Activated naive CD8-positive, alpha-beta T cell (primary cell): ENCODE results near the gene INPP5E.
"Not testable (repeated sequence)": the region's sequence is repeated elsewhere in the genome, so short reads cannot be mapped to it uniquely, and the experiment has no call there.

Source experiments
- H3K27ac Mint-ChIP-seq: one replicate; pipeline ENCODE4 v1.8.0; 2021; ENCODE audit warnings: mixed read lengths
- H3K27me3 Mint-ChIP-seq: one replicate; pipeline ENCODE4 v1.8.0; 2021; ENCODE audit warnings: mixed read lengths
- H3K36me3 Mint-ChIP-seq: one replicate; pipeline ENCODE4 v1.8.0; 2021; ENCODE audit warnings: mixed read lengths
- H3K4me1 Mint-ChIP-seq: one replicate; pipeline ENCODE4 v1.8.0; 2021; ENCODE audit warnings: low read depth, mixed read lengths
- H3K4me3 Mint-ChIP-seq: one replicate; pipeline ENCODE4 v1.8.0; 2021; ENCODE audit warnings: mild to moderate bottlenecking, mixed read lengths
- H3K9me3 Mint-ChIP-seq: one replicate; pipeline ENCODE4 v1.8.0; 2021; ENCODE audit warnings: low read depth, mixed read lengths

Gene INPP5E

DNA sequence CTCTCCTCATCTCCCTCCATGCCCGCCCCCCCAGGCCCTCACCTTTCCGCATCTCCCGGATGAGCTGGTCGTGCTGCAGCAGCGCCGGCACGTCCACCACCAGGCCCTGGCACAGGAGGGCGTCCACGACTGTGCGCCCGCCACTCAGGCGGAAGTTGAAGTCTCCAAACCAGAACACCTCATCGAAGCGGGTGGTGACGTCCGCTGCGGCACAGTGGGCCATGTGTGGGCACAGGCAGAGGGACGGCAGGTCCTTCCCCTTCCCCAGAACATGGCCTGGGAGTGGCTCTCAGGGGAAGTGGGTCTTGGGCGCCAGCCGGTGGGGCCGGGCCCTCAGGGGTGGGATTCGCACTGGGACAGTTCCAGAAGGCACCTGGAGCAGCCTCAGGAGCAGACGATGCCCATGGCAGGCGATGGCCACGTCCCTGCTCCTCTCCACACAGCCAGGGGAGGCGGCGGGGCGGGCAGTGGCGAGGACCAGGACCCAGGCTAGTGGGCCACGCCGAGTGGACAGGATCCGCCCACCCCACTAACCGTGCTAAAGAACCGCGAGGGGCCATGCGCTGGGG is 7.8 kb downstream of the INPP5E start:
- Mint-ChIP-seq H3K4me3 (no peak overlapping the region), H3K4me1 (peaks cover 10% of the 10 kb centered on the region), H3K9me3 (no peaks in the 10 kb centered on the region), H3K27ac (no peak overlapping the region), H3K36me3 (no peaks in the 10 kb centered on the region), H3K27me3 (no peaks in the 10 kb centered on the region)

DNA sequence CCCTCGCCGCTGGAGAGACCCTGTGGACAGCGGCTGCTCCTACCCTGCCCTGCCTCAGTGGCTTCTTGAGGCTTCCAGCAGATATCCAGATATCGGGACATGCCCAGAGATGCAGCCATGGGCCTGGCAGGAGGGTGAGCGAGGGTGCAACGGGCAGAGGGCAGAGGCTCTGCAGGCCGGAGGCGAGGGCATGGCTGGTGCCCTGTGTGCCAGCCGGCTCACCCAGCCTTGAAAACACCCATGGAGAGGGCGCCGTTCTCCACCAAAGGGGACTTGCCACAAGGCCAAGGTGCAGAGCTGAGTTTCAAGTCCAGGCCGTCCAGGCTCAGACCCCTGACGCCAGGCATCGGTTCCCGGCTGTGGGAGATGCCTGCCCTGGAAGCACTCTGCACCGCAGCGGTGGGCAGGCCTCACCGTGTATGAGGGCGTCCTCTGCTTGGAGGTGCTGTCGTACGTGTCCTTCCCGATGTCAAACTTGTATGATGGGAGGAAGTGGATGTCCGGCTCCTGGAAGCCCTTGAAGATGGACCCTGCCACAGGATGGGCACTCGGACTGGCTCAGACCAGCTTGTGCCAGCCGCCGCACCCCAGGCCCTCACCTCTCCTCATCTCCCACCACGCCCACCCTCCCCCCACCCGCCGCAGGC is 8.9 kb downstream of the INPP5E start:
- Mint-ChIP-seq H3K4me3 (no peak overlapping the region), H3K27me3 (no peaks in the 10 kb centered on the region), H3K36me3 (no peaks in the 10 kb centered on the region), H3K4me1 (peaks cover 2% of the 10 kb centered on the region), H3K9me3 (no peaks in the 10 kb centered on the region), H3K27ac (no peak overlapping the region)

DNA sequence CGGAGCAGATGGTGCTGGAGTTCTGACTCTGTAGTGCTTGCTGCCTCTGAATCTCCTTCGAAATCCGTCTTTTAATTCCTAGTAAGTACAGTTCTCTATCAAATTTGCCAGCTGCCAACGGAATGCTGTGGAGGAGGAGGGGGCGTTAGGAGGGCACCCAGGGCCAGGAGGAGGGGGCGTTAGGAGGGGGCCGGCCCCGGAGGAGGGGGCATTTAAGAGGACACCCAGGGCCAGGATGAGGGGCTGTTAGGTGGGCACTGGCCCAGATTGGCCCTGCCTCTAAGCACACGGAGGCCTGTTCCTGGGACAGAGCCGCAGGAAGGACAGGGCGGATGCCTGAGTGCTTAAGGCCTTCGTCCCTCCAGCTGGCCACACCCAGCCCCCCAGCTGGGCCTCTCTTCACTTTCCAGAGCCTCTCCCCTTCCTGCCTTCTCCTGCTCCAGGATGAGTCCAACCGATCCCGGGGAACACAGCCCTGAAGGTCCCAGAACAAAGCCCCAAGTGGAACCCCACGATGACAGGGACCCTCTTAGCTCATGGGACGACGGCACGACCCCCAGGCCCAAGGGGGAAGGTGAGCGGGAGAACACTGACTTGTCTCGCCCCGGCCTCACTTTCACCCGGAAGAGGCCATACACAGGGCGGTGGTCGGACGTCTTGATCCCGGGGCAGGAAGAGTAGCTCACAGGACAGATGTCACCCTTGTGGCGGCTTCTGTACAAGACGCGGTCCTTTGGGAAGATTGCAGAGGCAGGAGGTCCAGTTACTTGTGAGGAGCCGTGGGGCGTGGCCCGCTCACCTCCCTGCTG is 9.8 kb downstream of the INPP5E start:
- H3K9me3 Mint-ChIP-seq, result no peaks in the 10 kb centered on the region
- H3K27me3 Mint-ChIP-seq, result no peaks in the 10 kb centered on the region
- H3K36me3 Mint-ChIP-seq, result no peaks in the 10 kb centered on the region
- H3K4me1 Mint-ChIP-seq, result no peaks in the 10 kb centered on the region
- no peak overlapping the region for H3K4me3 Mint-ChIP-seq
- H3K27ac Mint-ChIP-seq, result no peak overlapping the region

- Mint-ChIP-seq H3K27ac (no peak overlapping the region), H3K27me3 (no peaks in the 10 kb centered on the region), H3K36me3 (no peaks in the 10 kb centered on the region), H3K4me3 (no peak overlapping the region), H3K9me3 (no peaks in the 10 kb centered on the region), H3K4me1 (no peaks in the 10 kb centered on the region)
Measured at GRCh38 chr9:136429075-136429628, 10.5 kb downstream of the INPP5E start.

- no peaks in the 10 kb centered on the region for H3K9me3 Mint-ChIP-seq
- H3K27ac Mint-ChIP-seq, result no peak overlapping the region
- no peaks in the 10 kb centered on the region for H3K4me1 Mint-ChIP-seq
- no peaks in the 10 kb centered on the region for H3K36me3 Mint-ChIP-seq
- no peaks in the 10 kb centered on the region for H3K27me3 Mint-ChIP-seq
- no peak overlapping the region for H3K4me3 Mint-ChIP-seq
Measured at GRCh38 chr9:136426787-136427186, 12.9 kb downstream of the INPP5E start.

DNA sequence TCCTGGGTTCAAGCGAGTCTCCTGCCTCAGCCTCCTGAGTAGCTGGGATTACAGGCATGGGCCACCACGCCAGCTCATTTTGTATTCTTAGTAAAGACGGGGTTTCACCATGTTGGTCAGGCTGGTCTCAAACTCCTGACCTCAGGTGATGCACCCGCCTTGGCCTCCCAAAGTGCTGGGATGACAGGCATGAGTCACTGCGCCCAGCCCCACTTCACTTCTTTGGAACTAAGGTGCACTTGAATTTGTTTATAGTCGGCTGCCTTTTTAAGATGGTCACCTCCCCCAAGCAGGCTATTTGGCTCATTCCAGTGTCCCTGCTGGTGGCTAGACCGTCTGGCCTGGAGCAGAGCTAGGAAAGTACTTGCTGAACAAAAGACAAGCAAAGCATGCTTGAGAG is 14.3 kb downstream of the INPP5E start:
- H3K4me1 Mint-ChIP-seq, H3K27ac Mint-ChIP-seq, H3K27me3 Mint-ChIP-seq, H3K4me3 Mint-ChIP-seq, H3K36me3 Mint-ChIP-seq, H3K9me3 Mint-ChIP-seq: not testable (repeated sequence)

DNA sequence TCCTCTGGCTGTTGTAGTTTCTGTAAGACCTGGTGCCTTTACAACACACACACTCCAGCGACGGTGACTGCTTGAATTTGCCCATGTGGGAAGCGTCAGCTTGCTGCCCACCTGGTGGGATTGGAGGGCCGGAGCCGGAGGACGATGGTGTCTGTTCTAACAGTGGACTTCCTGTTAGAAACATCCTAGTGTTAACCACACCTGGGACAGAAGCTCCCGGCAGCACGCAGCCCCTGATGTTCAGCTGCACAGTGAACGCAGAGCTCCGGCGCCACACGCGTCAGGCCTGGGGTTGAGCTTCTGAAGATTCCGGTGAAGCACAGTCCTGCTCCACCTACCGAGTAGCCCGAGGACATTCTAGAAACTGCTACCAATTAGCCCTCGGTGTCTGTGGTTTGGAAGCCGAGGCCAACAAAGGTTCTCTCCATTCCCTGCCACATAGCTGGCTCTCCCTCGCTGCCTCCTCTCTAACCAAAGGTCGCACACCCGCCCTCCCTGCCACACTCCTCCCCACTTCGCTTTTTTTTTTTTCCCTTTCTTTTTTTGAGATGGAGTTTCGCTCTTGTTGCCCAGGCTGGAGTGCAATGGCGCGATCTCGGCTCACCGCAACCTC is 14.8 kb downstream of the INPP5E start:
- H3K9me3 Mint-ChIP-seq, result no peaks in the 10 kb centered on the region
- H3K36me3 Mint-ChIP-seq, result no peaks in the 10 kb centered on the region
- H3K27ac Mint-ChIP-seq, result no peak overlapping the region
- no peaks in the 10 kb centered on the region for H3K4me1 Mint-ChIP-seq
- no peaks in the 10 kb centered on the region for H3K27me3 Mint-ChIP-seq
- H3K4me3 Mint-ChIP-seq, result no peak overlapping the region

GRCh38 chr9:136423432-136424146 is 16.1 kb downstream of the INPP5E start:
- H3K27ac Mint-ChIP-seq, result no peak overlapping the region

DNA sequence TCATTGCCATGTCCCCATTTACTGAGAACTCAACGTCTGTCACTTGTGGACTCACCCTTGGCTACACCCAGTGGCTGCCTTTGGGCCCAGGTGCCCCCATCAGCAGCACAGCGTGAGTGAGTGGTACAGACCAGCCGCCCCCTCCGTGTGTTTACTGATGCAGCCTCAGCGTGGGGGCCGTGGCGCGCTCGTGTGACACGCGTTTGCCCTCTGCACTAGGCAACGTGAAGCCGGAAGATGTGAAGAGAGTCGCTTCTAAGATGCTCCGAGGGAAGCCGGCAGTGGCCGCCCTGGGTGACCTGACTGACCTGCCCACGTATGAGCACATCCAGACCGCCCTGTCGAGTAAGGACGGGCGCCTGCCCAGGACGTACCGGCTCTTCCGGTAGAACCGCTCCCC is 16.8 kb downstream of the INPP5E start:
- Mint-ChIP-seq H3K27ac (no peak overlapping the region), H3K27me3 (no peaks in the 10 kb centered on the region), H3K36me3 (no peaks in the 10 kb centered on the region), H3K4me3 (no peak overlapping the region), H3K9me3 (no peaks in the 10 kb centered on the region), H3K4me1 (no peaks in the 10 kb centered on the region)

More at GRCh38 chr9:136423432-136424146, 16.1 kb downstream of the INPP5E start:
- Mint-ChIP-seq H3K27me3 (no peaks in the 10 kb centered on the region), H3K36me3 (no peaks in the 10 kb centered on the region), H3K4me1 (no peaks in the 10 kb centered on the region), H3K9me3 (no peaks in the 10 kb centered on the region), H3K4me3 (no peak overlapping the region)

- no peaks in the 10 kb centered on the region for H3K4me1 Mint-ChIP-seq
Measured at GRCh38 chr9:136421791-136422190, 17.9 kb downstream of the INPP5E start.

DNA sequence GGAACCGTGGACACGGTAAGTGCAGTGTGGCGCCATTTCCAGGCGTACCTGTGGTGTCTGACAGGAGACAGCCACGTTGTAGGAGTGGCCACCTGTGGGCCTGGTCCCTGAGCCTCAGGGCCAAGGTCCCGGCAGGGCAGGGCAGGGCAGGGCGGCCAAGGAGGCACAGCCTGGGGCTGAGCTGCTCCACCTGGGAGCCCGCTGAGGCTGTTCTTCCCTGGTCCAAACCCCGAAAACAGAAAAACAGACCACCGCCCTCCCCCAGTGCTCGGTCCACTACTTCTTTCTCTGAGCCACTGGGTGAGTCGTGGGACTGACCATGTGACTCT is 20.6 kb downstream of the INPP5E start:
- H3K27me3 Mint-ChIP-seq, result no peaks in the 10 kb centered on the region

More at GRCh38 chr9:136421791-136422190, 17.9 kb downstream of the INPP5E start:
- H3K27ac Mint-ChIP-seq, result no peak overlapping the region
- H3K4me3 Mint-ChIP-seq, result no peak overlapping the region
- no peaks in the 10 kb centered on the region for H3K27me3 Mint-ChIP-seq
- H3K9me3 Mint-ChIP-seq, result no peaks in the 10 kb centered on the region
- H3K36me3 Mint-ChIP-seq, result peaks cover 3% of the 10 kb centered on the region

DNA sequence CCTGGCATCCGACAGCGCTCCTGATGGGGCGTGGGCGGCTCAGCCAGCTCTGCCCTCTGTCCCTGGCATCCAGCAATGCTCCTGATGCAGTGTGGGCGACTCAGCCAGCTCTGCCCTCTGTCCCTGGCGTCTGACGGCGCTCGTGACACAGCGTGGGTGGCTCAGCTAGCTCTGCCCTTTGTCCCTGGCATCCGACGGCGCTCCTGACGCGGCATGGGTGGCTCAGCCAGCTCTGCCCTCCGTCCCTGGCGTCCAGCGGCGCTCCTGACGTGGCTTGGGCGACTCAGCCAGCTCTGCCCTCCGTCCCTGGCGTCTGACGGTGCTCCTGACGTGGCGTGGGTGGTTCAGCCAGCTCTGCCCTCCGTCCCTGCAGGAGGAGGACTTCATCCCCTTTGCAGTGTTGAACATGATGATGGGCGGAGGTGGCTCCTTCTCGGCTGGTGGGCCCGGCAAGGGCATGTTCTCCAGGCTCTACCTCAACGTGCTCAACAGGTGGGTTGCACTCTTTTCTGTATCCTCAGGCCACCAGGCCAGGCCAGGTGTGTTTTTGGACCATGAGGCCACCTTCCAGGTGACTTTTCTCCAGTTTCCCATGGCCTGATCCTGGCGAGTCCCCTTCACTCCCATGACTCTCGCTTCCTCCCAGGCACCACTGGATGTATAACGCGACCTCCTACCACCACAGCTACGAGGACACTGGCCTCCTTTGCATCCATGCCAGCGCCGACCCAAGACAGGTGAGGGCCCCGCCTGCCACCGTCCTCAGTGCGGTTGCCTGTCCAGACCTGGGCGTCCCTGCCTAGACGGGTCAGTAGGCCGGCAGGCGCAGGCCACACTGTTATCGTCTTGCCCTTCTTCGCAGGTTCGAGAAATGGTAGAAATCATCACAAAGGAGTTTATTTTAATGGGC is 21.2 kb downstream of the INPP5E start:
- Mint-ChIP-seq H3K9me3 (no peaks in the 10 kb centered on the region), H3K4me1 (peaks cover 3% of the 10 kb centered on the region), H3K4me3 (no peak overlapping the region), H3K36me3 (peaks cover 3% of the 10 kb centered on the region), H3K27ac (no peak overlapping the region), H3K27me3 (no peaks in the 10 kb centered on the region)

More for the DNA sequence above, 20.6 kb downstream of the INPP5E start:
- no peaks in the 10 kb centered on the region for H3K9me3 Mint-ChIP-seq
- H3K36me3 Mint-ChIP-seq, result peaks cover 3% of the 10 kb centered on the region
- H3K27ac Mint-ChIP-seq, result no peak overlapping the region
- H3K4me1 Mint-ChIP-seq, result no peaks in the 10 kb centered on the region
- no peak overlapping the region for H3K4me3 Mint-ChIP-seq

DNA sequence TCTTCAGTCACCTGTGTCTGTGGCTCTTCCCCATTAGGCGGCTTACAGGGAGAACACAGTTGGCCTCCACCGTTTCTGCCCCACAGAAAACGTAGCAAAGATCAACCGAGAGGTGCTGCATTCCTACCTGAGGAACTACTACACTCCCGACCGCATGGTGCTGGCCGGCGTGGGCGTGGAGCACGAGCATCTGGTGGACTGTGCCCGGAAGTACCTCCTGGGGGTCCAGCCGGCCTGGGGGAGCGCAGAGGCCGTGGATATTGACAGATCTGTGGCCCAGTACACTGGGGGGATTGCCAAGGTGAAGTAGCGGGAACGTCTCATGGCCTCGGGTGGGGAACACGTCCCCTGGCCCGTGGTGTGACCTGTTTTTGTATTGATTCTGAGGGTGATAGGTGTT is 22.7 kb downstream of the INPP5E start:
- peaks cover 7% of the 10 kb centered on the region for H3K36me3 Mint-ChIP-seq
- no peak overlapping the region for H3K4me3 Mint-ChIP-seq
- peaks cover 11% of the 10 kb centered on the region for H3K4me1 Mint-ChIP-seq
- H3K9me3 Mint-ChIP-seq, result no peaks in the 10 kb centered on the region
- H3K27ac Mint-ChIP-seq, result no peak overlapping the region
- H3K27me3 Mint-ChIP-seq, result no peaks in the 10 kb centered on the region

DNA sequence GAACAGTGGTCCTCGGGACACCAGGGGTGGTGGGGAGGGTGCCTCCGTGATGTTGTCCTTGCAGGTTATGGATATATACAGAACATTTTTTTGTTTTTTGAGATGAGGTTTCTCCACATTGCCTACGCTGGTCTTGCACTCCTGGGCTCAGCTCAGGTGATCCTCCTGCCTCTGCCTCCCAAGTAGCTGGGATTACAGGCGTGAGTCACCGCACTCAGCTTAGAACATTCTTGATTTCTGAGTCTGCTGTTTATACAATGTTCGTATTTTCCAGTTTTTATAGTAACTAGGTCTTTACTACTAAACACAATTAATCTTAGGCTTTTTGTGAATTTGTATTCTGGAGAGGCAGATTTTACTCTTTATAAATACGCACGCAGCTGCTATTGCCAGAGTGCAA is 23.2 kb downstream of the INPP5E start:
- Mint-ChIP-seq H3K27ac (no peak overlapping the region), H3K4me3 (no peak overlapping the region), H3K36me3 (peaks cover 8% of the 10 kb centered on the region), H3K4me1 (peaks cover 14% of the 10 kb centered on the region), H3K9me3 (no peaks in the 10 kb centered on the region), H3K27me3 (no peaks in the 10 kb centered on the region)
